ENCODE measurements around the gene ZNF554.

Gene ZNF554

GRCh38 chr19:2822846-2823245 is 3.2 kb downstream of the ZNF554 start:
- H4K20me1 ChIP-seq: no peaks in the 10 kb centered on the region
- no peak overlapping the region for H3K4me3 ChIP-seq
- H3K4me2 ChIP-seq: no peak overlapping the region
- H3K36me3 ChIP-seq: peaks cover 50% of the 10 kb centered on the region
- H3K27ac ChIP-seq: no peak overlapping the region
- H3K4me1 ChIP-seq: peaks cover 43% of the 10 kb centered on the region
- TF ChIP-seq Cebpa-rat (IDR thresholded peaks at IDR 0.05): no peak
- peaks cover 51% of the 10 kb centered on the region for H3K9me3 ChIP-seq
- H3K9ac ChIP-seq: no peak overlapping the region
- H3K27me3 ChIP-seq: no peaks in the 10 kb centered on the region

DNA sequence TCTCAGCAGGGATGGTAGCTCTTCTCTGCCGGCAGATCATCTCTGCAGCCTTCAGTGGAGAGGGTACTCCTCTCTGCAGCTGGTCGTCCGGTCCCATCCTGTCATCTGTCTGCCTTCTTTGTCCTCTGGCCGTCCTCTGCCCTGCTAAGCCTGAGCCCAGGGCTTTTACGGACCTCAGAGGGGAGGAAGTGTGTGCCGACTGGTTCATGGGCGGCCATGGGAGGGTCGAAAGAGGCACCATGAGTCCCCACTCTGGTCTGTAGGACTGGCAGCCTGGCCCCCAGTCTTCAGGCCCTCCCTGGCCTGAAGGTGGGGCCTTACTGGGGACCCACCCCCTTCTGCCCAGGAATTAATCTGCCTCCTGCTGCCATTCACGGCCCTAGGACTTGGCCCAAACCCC is 4.0 kb downstream of the ZNF554 start:
- Histone ChIP-seq H3K9ac (no peak overlapping the region), H4K20me1 (no peaks in the 10 kb centered on the region), H3K4me3 (no peak overlapping the region), H3K4me1 (peaks cover 51% of the 10 kb centered on the region), H3K9me3 (peaks cover 59% of the 10 kb centered on the region), H3K27ac (0 out of 2 replicates have a peak overlapping the region, but pooled peaks have one; percentile 13), H3K36me3 (peaks cover 58% of the 10 kb centered on the region), H3K4me2 (peak overlapping the region; percentile 50), H3K27me3 (no peaks in the 10 kb centered on the region)
- TF ChIP-seq Cebpa-rat (IDR thresholded peaks at IDR 0.05): no peak

GRCh38 chr19:2824129-2824528 is 4.5 kb downstream of the ZNF554 start:
- peaks cover 50% of the 10 kb centered on the region for H3K4me1 ChIP-seq

GRCh38 chr19:2827022-2827421 is 7.4 kb downstream of the ZNF554 start:
- H3K36me3 ChIP-seq: peaks cover 82% of the 10 kb centered on the region
- no peaks in the 10 kb centered on the region for H4K20me1 ChIP-seq
- no peak overlapping the region for H3K4me3 ChIP-seq
- H3K9ac ChIP-seq: no peak overlapping the region
- H3K9me3 ChIP-seq: peaks cover 92% of the 10 kb centered on the region
- no peak for TF ChIP-seq Cebpa-rat (IDR thresholded peaks at IDR 0.05)
- no peaks in the 10 kb centered on the region for H3K27me3 ChIP-seq
- peaks cover 35% of the 10 kb centered on the region for H3K4me1 ChIP-seq
- H3K27ac ChIP-seq: no peak overlapping the region
- H3K4me2 ChIP-seq: no peak overlapping the region

More at GRCh38 chr19:2824129-2824528, 4.5 kb downstream of the ZNF554 start:
- Histone ChIP-seq H3K9me3 (peaks cover 63% of the 10 kb centered on the region), H3K4me3 (no peak overlapping the region), H3K27me3 (no peaks in the 10 kb centered on the region), H3K36me3 (peaks cover 63% of the 10 kb centered on the region), H3K4me2 (peak overlapping the region; percentile 50), H3K27ac (0 out of 2 replicates have a peak overlapping the region, but pooled peaks have one; percentile 13), H4K20me1 (no peaks in the 10 kb centered on the region), H3K9ac (no peak overlapping the region)
- TF ChIP-seq Cebpa-rat (IDR thresholded peaks at IDR 0.05): no peak

DNA sequence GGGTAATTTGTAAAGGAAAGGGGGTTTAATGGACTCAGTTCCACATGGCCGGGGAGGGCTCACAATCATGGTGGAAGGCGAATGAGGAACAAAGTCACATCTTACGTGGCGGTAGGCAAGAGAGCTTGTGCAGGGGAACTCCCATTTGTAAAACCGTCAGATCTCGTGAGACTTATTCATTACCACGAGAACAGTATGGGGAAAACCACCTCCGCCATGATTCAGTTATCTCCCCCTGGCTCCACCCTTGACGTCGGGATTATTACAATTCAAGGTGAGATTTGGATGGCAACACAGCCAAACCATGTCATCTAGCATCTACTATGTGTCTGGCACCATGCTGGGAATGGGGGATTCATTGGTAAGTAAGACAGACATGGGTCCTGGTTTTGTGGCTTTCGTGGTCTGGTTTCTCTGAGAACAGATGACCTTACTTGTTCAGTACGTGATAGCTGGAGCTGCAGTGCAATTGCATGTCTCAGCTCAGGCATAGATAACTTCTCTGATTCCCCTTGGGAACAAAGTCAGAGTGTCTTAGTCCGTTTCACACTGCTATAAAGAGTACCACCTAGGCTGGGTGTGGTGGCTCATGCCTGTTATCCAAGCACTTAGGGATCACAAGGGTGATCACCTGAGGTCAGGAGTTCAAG is 8.3 kb downstream of the ZNF554 start:
- 0 out of 2 replicates have a peak overlapping the region, but pooled peaks have one; percentile 5 for H3K4me3 ChIP-seq
- no peaks in the 10 kb centered on the region for H4K20me1 ChIP-seq
- H3K4me1 ChIP-seq: peaks cover 35% of the 10 kb centered on the region
- H3K36me3 ChIP-seq: peaks cover 82% of the 10 kb centered on the region
- H3K9me3 ChIP-seq: peaks cover 93% of the 10 kb centered on the region
- H3K9ac ChIP-seq: no peak overlapping the region
- no peak overlapping the region for H3K27ac ChIP-seq
- H3K4me2 ChIP-seq: peak overlapping the region; percentile 51
- TF ChIP-seq Cebpa-rat (IDR thresholded peaks at IDR 0.05): no peak
- H3K27me3 ChIP-seq: no peaks in the 10 kb centered on the region

GRCh38 chr19:2834294-2834871 is 14.7 kb downstream of the ZNF554 start:
- TF ChIP-seq Cebpa-rat (IDR thresholded peaks at IDR 0.05): no peak
- H3K4me3 ChIP-seq: peak overlapping the region; percentile 37
- H3K4me2 ChIP-seq: no peak overlapping the region
- peaks cover 100% of the 10 kb centered on the region for H3K9me3 ChIP-seq
- no peaks in the 10 kb centered on the region for H3K27me3 ChIP-seq
- no peak overlapping the region for H3K9ac ChIP-seq
- peaks cover 77% of the 10 kb centered on the region for H3K36me3 ChIP-seq
- H4K20me1 ChIP-seq: no peaks in the 10 kb centered on the region
- no peak overlapping the region for H3K27ac ChIP-seq
- H3K4me1 ChIP-seq: no peaks in the 10 kb centered on the region

DNA sequence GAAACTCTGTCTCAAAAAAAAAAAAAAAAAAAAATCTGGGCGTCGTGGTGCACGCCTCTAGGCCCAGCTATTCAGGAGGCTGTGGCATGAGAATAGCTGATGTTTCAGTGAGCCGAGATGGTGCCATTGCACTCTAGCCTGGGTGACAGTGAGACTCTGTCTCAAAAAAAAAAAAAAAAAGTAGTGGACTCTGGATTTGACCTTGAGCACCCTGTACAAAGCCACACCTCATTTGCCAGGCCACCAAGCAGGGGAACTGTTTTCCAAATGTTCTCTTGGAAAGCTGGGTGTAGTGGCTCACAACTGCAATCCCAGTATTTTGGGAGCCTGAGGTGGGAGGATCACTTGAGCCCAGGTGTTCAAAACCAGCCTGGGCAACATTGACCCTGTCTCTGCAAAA is 17.8 kb downstream of the ZNF554 start:
- Histone ChIP-seq H3K36me3 (peaks cover 55% of the 10 kb centered on the region), H3K9me3 (peaks cover 77% of the 10 kb centered on the region), H3K4me2 (no peak overlapping the region), H3K4me3 (no peak overlapping the region), H3K4me1 (peaks cover 12% of the 10 kb centered on the region), H3K27ac (no peak overlapping the region), H3K9ac (no peak overlapping the region), H3K27me3 (no peaks in the 10 kb centered on the region), H4K20me1 (peaks cover 7% of the 10 kb centered on the region)
- no peak for TF ChIP-seq Cebpa-rat (IDR thresholded peaks at IDR 0.05)

GRCh38 chr19:2840794-2841791 is 21.4 kb downstream of the ZNF554 start, which contains the start of gene ZNF555:
ZNF555 (plus strand) TSS chr19:2841475; CDS start chr19:2841573, 98 bp downstream.
- Histone ChIP-seq H3K9ac (peak within 1 kb of the TSS; percentile 92), H3K4me1 (peaks cover 33% of the 10 kb centered on the region), H3K4me3 (peak within 1 kb of the TSS; percentile 93), H3K27ac (peak within 1 kb of the TSS; percentile 96), H3K4me2 (peak within 1 kb of the TSS; percentile 100), H3K36me3 (peaks cover 40% of the 10 kb centered on the region), H3K27me3 (no peaks in the 10 kb centered on the region), H3K9me3 (peaks cover 66% of the 10 kb centered on the region), H4K20me1 (peaks cover 28% of the 10 kb centered on the region)
- TF ChIP-seq Cebpa-rat (IDR thresholded peaks at IDR 0.05): no peak

GRCh38 chr19:2841855-2842574 is 22.3 kb downstream of the ZNF554 start:
- H3K4me3 ChIP-seq: peak overlapping the region; percentile 93
- peak overlapping the region; percentile 92 for H3K9ac ChIP-seq
- H3K36me3 ChIP-seq: peaks cover 40% of the 10 kb centered on the region
- peaks cover 32% of the 10 kb centered on the region for H4K20me1 ChIP-seq
- H3K4me1 ChIP-seq: peaks cover 37% of the 10 kb centered on the region
- no peaks in the 10 kb centered on the region for H3K27me3 ChIP-seq
- no peak for TF ChIP-seq Cebpa-rat (IDR thresholded peaks at IDR 0.05)
- peak overlapping the region; percentile 96 for H3K27ac ChIP-seq
- H3K4me2 ChIP-seq: peak overlapping the region; percentile 100
- H3K9me3 ChIP-seq: peaks cover 66% of the 10 kb centered on the region
